ENCODE data around the gene KANSL1.

Gene KANSL1

DNA sequence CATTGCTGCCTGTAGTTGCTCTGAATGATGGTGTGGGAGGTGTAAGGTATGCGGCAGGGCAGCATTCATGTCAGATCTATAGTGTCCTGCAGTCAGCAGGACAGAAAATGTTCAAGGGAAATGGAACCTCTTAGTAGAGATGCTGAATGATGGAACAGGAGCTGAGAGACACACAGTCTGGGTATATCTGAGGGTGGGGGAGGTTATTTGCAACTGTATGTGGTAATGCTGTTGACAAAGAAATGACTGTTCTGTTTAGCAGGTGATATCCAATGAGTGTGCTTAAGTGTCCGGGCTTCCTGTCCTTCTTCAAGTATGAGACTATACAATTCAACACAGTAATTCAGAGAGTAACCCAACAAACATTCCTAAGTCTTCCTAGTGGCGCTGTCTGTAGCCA lies 147.6 kb downstream of the KANSL1 start:
- TF ChIP-seq, protein P1, sequence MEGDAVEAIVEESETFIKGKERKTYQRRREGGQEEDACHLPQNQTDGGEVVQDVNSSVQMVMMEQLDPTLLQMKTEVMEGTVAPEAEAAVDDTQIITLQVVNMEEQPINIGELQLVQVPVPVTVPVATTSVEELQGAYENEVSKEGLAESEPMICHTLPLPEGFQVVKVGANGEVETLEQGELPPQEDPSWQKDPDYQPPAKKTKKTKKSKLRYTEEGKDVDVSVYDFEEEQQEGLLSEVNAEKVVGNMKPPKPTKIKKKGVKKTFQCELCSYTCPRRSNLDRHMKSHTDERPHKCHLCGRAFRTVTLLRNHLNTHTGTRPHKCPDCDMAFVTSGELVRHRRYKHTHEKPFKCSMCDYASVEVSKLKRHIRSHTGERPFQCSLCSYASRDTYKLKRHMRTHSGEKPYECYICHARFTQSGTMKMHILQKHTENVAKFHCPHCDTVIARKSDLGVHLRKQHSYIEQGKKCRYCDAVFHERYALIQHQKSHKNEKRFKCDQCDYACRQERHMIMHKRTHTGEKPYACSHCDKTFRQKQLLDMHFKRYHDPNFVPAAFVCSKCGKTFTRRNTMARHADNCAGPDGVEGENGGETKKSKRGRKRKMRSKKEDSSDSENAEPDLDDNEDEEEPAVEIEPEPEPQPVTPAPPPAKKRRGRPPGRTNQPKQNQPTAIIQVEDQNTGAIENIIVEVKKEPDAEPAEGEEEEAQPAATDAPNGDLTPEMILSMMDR (IDR thresholded peaks at IDR 0.05) = no peak
- Histone ChIP-seq H3K36me3 (peaks cover 27 to 56% (median 39%) of the 10 kb centered on the region in 3 donors), H3K27me3 (no peaks in the 10 kb centered on the region), H3K4me3 (no peak overlapping the region), H3K9me3 (no peaks in the 10 kb centered on the region), H3K4me1 (peaks cover 0 to 13% (median 0%) of the 10 kb centered on the region in 4 donors), H3K27ac (no peak overlapping the region)
- intact Hi-C loops (cut with DNase I; ENCODE audit: low total_unique reads) = loop anchor here (5.0 kb wide), 1 partner anchor 147 kb away; the partner anchor contains the start of gene KANSL1
- no peak for DNase-seq

DNA sequence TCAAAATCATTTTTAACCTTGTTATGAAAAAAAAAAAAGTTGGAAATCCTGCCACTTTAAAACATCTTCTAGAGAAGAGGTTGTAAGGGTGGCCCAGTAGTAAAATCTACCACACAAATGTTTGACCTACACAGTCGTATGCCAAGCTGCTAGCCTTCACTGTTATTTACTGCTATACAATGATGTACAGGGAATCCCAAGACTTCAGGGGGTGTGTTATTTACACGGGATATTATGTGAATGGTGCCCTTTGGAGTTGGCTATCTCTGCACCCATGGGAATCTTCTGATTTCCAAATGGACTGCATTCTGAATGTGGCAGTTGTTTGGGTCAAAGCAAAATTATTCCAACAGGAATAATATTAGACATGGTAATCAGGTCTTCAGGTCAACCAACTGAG lies 148.2 kb downstream of the KANSL1 start:
- peak overlapping the region in 1 of 2 donors; percentile 24 for H3K27ac ChIP-seq
- peaks cover 21 to 50% (median 33%) of the 10 kb centered on the region in 3 donors for H3K36me3 ChIP-seq
- no peaks in the 10 kb centered on the region for H3K9me3 ChIP-seq
- TF ChIP-seq, protein P1 (IDR thresholded peaks at IDR 0.05) = no peak
- no peaks in the 10 kb centered on the region for H3K27me3 ChIP-seq
- intact Hi-C loops (cut with DNase I; ENCODE audit: low total_unique reads) = loop anchor here (5.0 kb wide), 3 partner anchors 43 to 167 kb away; partner anchors contain the start of gene KANSL1
- H3K4me3 ChIP-seq = no peak overlapping the region
- peaks cover 0 to 13% (median 0%) of the 10 kb centered on the region in 4 donors for H3K4me1 ChIP-seq
- DNase-seq = no peak

DNA sequence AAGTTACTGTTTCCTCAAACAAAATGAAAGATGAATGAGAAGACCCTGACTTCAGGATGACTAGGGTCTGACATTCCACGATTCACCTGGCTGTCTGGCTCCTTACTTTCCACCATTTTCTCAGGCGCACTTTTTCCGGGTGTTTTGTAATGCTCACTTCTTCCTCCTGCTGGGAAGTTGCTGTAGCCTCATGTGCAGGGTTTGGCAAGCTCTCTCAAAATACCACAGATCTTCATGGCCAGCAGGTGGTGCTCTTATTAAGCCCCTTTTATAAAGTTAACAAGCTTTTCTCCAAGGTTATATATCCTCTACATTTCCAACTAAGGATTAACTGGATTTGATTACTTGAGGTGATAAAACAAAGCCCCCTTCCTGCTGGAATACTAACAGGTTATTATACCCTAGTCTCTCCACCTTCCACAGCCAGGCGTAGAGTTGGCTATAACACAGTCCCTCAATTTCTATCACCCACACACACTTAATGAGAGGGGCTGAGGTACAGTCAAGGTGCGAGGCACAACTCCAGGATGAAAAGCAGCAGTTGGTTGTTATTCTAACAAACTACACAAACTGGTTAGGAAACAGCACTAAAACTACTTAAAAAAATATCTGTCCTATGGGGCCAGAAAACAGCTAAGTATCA lies 148.8 kb downstream of the KANSL1 start:
- H3K27ac ChIP-seq = peak overlapping the region; percentile 24 to 33
- no peaks in the 10 kb centered on the region for H3K9me3 ChIP-seq
- TF ChIP-seq, protein P1 (IDR thresholded peaks at IDR 0.05) = peak; percentile 79 to 94
- H3K27me3 ChIP-seq = no peaks in the 10 kb centered on the region
- peaks cover 0 to 13% (median 0%) of the 10 kb centered on the region in 4 donors for H3K4me1 ChIP-seq
- H3K4me3 ChIP-seq = no peak overlapping the region
- peaks cover 18 to 49% (median 31%) of the 10 kb centered on the region in 3 donors for H3K36me3 ChIP-seq
- DNase-seq = peak; percentile 82 to 87
- intact Hi-C loops (cut with DNase I; ENCODE audit: low total_unique reads) = loop anchor here (5.0 kb wide), 2 partner anchors 42 to 168 kb away; no protein-coding TSS in a partner anchor

DNA sequence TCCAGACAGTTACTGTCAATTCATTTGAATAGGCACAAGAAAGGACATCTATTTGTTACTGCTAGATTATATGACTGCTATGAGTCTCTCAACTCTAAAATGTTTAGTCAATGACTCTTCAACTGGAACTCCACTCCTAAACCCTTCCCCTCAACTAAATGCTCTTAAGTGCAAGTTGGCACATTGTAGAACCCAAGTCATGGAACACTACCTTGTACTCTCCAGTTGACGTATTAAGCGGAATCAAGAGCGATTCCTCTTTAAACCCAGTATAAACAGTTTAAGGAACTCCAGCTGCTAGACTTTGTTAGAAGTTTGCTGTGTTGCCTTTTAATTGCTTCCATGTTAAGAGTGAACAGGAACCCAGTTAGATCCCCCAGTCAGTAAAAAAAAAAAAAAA lies 149.6 kb downstream of the KANSL1 start:
- intact Hi-C loops (cut with DNase I; ENCODE audit: low total_unique reads) = loop anchor here (5.0 kb wide), 2 partner anchors 41 to 169 kb away; no protein-coding TSS in a partner anchor
- no peaks in the 10 kb centered on the region for H3K27me3 ChIP-seq
- peaks cover 0 to 13% (median 0%) of the 10 kb centered on the region in 4 donors for H3K4me1 ChIP-seq
- no peak for DNase-seq
- peak overlapping the region in 1 of 2 donors; percentile 33 for H3K27ac ChIP-seq
- H3K36me3 ChIP-seq = peaks cover 24 to 52% (median 34%) of the 10 kb centered on the region in 3 donors
- H3K9me3 ChIP-seq = no peaks in the 10 kb centered on the region
- H3K4me3 ChIP-seq = no peak overlapping the region
- TF ChIP-seq, protein P1 (IDR thresholded peaks at IDR 0.05) = no peak

DNA sequence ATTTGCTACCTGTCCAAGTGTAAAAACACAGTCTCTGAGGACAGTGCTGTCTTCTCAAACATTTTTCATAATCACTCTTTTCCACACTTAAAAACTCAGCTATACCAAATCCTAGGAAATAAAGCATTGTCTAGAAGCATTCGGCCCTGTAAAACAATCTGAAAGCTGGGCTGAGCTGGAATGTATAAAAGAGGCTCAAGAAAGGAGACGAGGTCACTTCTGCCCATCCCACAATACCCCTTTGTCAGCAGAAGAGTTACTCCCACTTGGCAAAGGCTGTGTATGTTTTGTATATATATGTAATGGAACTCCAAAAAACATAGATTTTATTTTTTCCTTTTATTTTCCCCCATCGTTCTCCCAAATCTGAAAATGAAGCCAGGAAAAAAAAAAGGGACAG lies 150.3 kb downstream of the KANSL1 start:
- H3K9me3 ChIP-seq = no peaks in the 10 kb centered on the region
- no peak overlapping the region for H3K4me3 ChIP-seq
- H3K4me1 ChIP-seq = peaks cover 0 to 13% (median 0%) of the 10 kb centered on the region in 4 donors
- intact Hi-C loops (cut with DNase I; ENCODE audit: low total_unique reads) = loop anchor here (5.0 kb wide), 2 partner anchors 41 to 169 kb away; no protein-coding TSS in a partner anchor
- no peak for DNase-seq
- peaks cover 25 to 53% (median 35%) of the 10 kb centered on the region in 3 donors for H3K36me3 ChIP-seq
- TF ChIP-seq, protein P1 (IDR thresholded peaks at IDR 0.05) = no peak
- H3K27me3 ChIP-seq = no peaks in the 10 kb centered on the region
- H3K27ac ChIP-seq = no peak overlapping the region

All from tibial artery (tissue), 4 donors.